GM12873 (cell line): ENCODE measurements around the gene NXN.

Source experiments
- TF ChIP-seq, protein P1 (sequence below): IDR thresholded peaks from 2 replicates; pipeline ENCODE4 v1.5.1; 2012; ENCODE audit warnings: low read depth, mild to moderate bottlenecking, moderate library complexity, low read length, control low read depth; ENCODE audit not compliant: insufficient read depth; ENCODE audit errors: missing control alignments

NXN gene

DNA sequence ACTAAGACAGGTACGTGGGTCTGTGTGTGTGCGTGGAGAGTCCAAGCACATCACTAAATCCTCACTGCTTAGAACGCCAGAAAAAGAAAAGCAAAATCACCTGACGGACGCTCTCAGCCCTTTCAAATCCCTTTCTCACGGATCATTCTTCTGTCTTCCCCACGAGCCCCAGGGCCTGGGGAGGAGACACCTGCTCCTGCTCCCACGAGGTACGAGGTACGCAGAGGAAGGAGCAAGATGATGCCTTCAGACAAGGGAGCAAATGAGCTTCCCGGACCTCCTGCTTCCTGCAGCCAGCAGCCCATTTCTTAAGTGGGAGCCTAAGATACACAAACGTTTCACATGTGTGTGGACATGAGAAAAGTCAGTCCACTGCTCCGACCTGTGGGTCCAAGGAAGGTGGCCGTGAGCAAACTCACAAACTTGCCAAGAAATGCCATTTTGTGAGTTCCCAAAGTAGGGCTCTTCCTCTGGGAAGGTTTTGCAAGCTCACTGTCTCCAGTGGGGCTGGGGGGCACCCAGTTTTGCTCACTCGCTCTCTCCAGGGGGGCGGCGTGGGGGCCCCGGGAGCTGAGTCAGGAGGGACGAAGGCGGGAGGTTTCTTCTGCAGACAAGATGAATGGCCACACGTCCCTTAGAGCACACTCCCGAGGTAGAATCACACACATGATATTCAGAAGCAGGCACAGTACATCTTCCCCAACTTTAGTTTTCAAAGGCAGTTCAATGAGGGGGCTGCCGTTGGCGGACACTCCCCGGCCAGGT is 129.3 kb downstream of the NXN start:
- TF ChIP-seq, protein P1, sequence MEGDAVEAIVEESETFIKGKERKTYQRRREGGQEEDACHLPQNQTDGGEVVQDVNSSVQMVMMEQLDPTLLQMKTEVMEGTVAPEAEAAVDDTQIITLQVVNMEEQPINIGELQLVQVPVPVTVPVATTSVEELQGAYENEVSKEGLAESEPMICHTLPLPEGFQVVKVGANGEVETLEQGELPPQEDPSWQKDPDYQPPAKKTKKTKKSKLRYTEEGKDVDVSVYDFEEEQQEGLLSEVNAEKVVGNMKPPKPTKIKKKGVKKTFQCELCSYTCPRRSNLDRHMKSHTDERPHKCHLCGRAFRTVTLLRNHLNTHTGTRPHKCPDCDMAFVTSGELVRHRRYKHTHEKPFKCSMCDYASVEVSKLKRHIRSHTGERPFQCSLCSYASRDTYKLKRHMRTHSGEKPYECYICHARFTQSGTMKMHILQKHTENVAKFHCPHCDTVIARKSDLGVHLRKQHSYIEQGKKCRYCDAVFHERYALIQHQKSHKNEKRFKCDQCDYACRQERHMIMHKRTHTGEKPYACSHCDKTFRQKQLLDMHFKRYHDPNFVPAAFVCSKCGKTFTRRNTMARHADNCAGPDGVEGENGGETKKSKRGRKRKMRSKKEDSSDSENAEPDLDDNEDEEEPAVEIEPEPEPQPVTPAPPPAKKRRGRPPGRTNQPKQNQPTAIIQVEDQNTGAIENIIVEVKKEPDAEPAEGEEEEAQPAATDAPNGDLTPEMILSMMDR: no peak

DNA sequence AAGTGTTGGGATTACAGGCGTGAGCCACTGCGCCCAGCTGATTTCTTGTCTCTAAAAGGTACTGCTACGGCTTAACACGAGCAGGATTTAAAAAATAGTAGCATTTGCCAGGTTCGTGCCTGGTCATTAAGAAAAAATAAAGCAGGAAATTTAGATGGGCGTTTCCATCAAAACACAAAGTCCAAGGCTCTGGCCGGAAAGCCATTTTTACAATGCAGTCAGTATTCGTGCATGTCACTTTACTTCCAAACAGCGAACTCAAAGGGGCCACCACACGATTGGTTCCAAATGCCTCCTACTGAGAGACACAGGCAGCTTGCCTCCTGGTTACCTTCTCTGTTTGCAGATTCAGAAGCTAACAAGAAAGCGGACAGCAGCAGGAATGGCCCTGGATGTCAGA is 131.2 kb downstream of the NXN start:
- TF ChIP-seq, protein P1: no peak

DNA sequence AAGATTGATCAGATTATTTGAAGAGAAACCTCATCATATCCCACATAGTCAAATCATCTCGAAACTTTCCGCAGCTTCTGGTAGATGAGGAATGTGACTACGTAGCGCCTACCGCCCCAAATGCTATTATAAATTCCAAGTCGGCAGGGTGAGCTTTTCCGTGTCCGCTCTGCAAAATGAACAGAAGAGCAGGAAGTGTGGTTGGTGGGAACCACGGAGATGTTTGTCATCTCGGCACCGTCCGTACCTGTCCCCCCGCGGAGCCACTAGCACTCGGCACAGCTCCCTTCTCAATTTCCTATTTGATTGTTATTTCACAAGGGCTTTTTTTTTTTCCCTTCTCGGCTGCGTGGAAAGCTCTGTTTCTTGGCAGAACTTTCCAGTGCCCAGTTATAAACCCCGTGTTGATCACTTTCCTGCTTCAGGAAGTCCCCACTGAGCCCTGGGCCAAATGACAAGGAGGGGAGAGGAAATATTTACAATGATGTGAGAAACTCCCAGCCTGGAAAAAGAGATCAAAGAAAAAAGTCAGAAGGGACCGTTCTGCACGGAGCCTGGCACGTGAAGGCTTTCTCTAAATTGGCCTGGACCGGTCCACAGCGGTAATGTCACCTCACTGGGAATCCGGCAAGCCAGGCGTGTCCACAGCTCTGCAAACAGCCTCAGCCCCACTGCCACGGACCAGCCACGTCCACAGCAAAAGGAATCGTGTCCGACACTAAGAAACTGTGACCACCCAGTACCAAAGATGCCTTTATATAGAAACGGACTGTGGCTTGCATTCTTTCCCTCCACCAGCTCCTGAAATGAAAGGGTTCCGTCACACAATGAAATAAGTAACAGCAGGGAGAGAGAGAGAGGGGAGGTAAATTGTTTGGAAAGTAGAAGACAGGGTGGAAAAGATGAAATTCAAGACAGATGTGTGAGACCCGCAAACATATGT is 132.4 kb downstream of the NXN start:
- TF ChIP-seq, protein P1: no peak

DNA sequence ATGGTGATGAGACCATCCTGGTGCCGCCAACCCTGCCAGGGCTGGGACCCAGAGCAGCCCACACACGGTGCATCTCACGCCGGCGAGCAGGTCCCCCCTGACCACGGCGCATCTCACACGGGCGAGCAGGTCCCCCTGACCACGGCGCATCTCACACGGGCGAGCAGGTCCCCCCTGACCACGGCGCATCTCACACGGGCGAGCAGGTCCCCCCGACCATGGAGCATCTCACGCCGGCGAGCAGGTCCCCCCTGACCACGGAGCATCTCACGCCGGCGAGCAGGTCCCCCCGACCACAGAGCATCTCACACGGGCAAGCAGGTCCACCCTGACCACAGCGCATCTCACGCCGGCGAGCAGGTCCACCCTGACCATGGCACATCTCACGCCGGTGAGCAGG is 138.3 kb downstream of the NXN start:
- TF ChIP-seq, protein P1: no peak

DNA sequence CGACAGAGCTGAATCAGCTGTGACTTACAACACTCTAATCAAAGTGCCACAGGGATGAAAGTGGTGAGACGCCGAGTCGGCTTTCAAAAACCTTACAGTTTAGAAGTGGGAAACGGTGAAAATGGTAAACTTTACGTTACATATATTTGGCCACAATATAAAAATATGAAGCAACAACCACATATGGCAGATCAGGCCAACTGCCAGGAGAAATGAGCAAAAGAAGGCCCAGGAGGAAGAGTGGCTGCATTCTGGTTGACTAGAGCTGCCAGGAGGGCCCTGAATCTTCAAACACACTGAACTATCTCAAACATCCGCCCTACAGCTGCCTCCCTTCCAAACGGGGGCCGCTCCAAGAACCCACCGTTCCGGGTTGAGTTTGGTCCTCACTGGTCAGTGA is 141.1 kb downstream of the NXN start:
- TF ChIP-seq, protein P1: no peak

DNA sequence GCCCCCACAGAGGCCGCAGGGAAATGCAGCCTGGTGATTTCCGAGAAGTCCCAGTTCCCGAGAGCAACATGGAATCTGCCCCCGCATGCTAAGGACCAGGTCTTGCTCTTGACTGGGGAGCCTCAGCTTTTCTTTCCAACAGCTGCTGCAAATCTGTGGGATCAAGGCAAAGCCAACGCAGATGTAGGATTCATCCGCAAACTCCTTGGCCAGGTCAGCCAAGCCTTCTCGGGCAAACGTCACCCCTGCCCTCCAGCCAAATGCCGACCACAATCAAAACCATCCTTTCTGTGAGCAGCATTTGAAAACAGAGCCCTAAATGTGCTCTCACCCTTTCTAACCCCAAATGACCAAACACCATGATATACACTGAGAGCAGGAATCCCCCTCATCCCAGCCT is 143.4 kb downstream of the NXN start:
- TF ChIP-seq, protein P1: no peak

DNA sequence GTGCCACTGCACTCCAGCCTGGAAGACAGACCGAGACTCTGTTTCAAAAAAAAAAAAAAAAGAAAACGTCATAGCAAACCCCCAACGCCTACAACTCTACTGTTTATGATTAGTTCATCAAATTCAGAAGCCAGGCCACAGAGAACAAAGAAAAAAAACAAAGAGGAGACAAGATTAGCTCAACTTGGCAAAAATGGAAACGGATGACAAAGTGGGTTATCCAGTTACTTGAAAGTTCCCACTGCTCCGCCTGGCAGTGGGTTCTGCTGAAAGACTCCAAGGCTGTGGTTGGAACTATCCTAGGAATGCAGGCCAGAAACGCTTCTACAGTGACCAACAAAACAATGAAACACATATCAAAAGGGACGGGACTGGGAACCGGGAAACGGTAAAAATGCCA is 144.3 kb downstream of the NXN start:
- TF ChIP-seq, protein P1: no peak
